ENCODE measurements around the gene MYH9. TPM values are rescaled to one million over a fixed set of nuclear protein-coding genes. Genes with fewer than 3 reads are reported as not detected.

The MYH9 gene
- total and polyA plus RNA-seq, 4 experiments from 2014 or later = 17.3 to 734 (median 597) TPM

GRCh38 chr22:36303874-36304273 is 83.9 kb downstream of the MYH9 start:
- CTCF ChIA-PET (ENCODE audit: partially characterized antibody) = interaction anchor here (1.4 to 11.4 kb wide), 2 partner anchors 23 to 166 kb away, joined by 4 to 204 read pairs; no protein-coding TSS in a partner anchor
- peaks cover 11% of the 10 kb centered on the region for H3K4me1 ChIP-seq (ENCODE audit: insufficient read depth, low read length)
- peaks cover 98% of the 10 kb centered on the region for H3K36me3 ChIP-seq (ENCODE audit: insufficient read depth, low read length)
- peak in 1 of 5 donors; percentile 15 for DNase-seq
- Mint-ChIP-seq H3K4me1 (peaks cover 3 to 14% (median 11%) of the 10 kb centered on the region in 4 donors), H3K27ac (peak overlapping the region in 5 of 7 donors; percentile 25 to 89 (median 41)), H3K36me3 (peaks cover 54 to 86% of the 10 kb centered on the region in 2 donors), H3K9me3 (peaks cover 0 to 2% (median 0%) of the 10 kb centered on the region in 8 donors), H3K4me3 (peak overlapping the region in 2 of 8 donors; percentile 15 to 27), H3K27me3 (no peaks in the 10 kb centered on the region)
- H3K27ac ChIP-seq (ENCODE audit: low read depth, low read length) = no peak overlapping the region
- no peak overlapping the region for H3K4me3 ChIP-seq (ENCODE audit: low read length in 2 of 2)
- no peaks in the 10 kb centered on the region for H3K27me3 ChIP-seq (ENCODE audit: insufficient read depth, low read length)
- H3K9me3 ChIP-seq (ENCODE audit: control insufficient read depth in 1 of 2, low read length in 2 of 2) = no peaks in the 10 kb centered on the region
- intact Hi-C loops (cut with micrococcal nuclease) = no loop called here
- POLR2A ChIA-PET (ENCODE audit: partially characterized antibody) = interaction anchor here (0.7 to 4.7 kb wide), 4 partner anchors 9 to 163 kb away, joined by 3 to 23 read pairs (median 4); no protein-coding TSS in a partner anchor

GRCh38 chr22:36303115-36303467 is 84.7 kb downstream of the MYH9 start:
- peaks cover 0 to 2% (median 0%) of the 10 kb centered on the region in 8 donors for H3K9me3 Mint-ChIP-seq
- POLR2A ChIA-PET (ENCODE audit: partially characterized antibody) = interaction anchor here (0.6 to 1.8 kb wide), 7 partner anchors 14 to 179 kb away, joined by 3 to 4 read pairs (median 3); no protein-coding TSS in a partner anchor

DNA sequence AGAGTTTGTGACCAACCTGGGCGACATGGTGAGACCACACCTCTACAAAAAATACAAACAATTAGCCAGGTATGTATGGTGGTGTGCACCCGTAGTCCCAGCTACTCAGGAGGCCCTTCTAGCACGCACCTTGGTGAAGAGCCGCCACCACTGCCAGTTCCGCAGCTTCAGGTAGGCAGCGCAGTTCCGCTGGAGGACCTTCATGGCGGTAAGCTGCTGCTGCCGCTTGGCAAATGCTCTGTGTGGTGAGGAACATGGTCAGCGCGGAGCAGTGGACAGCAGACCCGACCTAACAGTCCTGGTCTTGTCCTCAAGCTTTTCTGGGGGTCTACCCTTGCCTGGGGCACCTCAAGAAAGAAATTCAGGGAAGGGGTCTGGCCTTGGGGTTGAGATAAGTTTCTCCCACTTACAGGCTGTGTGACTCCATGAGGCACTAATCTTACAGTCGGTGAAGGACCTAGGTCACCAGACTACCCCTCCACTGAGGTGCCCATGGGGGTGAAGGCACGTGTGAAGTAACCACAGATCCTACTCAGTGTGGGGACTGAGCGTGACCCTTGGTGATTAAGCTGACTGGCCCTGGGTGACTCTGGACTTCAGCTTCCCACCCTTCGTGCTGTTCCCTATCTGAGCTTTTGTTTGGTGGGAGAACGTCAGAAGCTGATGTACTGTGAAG is 85.2 kb downstream of the MYH9 start:
- H3K27ac ChIP-seq (ENCODE audit: low read depth, low read length) = no peak overlapping the region
- intact Hi-C loops (cut with micrococcal nuclease) = no loop called here
- POLR2A ChIA-PET (ENCODE audit: partially characterized antibody) = interaction anchor here (0.6 to 3.5 kb wide), 17 partner anchors 13 to 180 kb away, joined by 3 to 22 read pairs (median 3); partner anchors contain the start of gene MYH9

More at GRCh38 chr22:36303115-36303467, 84.7 kb downstream of the MYH9 start:
- CTCF ChIA-PET (ENCODE audit: partially characterized antibody) = interaction anchor here (0.6 to 11.4 kb wide), 14 partner anchors 10 to 186 kb away, joined by 3 to 204 read pairs (median 16); no protein-coding TSS in a partner anchor
- no peak overlapping the region for H3K4me3 Mint-ChIP-seq
- Histone ChIP-seq H3K9me3 (ENCODE audit: control insufficient read depth in 1 of 2, low read length in 2 of 2) (no peaks in the 10 kb centered on the region), H3K4me1 (ENCODE audit: insufficient read depth, low read length) (peaks cover 11% of the 10 kb centered on the region), H3K27ac (ENCODE audit: low read depth, low read length) (no peak overlapping the region), H3K36me3 (ENCODE audit: insufficient read depth, low read length) (peaks cover 98% of the 10 kb centered on the region), H3K27me3 (ENCODE audit: insufficient read depth, low read length) (no peaks in the 10 kb centered on the region), H3K4me3 (ENCODE audit: low read length in 2 of 2) (no peak overlapping the region)
- intact Hi-C loops (cut with micrococcal nuclease) = no loop called here
- H3K27me3 Mint-ChIP-seq = no peaks in the 10 kb centered on the region
- peak in 1 of 5 donors; percentile 6 for DNase-seq
- peaks cover 50 to 85% of the 10 kb centered on the region in 2 donors for H3K36me3 Mint-ChIP-seq
- H3K27ac Mint-ChIP-seq = peak overlapping the region in 1 of 7 donors; percentile 41
- peaks cover 3 to 14% (median 10%) of the 10 kb centered on the region in 4 donors for H3K4me1 Mint-ChIP-seq

DNA sequence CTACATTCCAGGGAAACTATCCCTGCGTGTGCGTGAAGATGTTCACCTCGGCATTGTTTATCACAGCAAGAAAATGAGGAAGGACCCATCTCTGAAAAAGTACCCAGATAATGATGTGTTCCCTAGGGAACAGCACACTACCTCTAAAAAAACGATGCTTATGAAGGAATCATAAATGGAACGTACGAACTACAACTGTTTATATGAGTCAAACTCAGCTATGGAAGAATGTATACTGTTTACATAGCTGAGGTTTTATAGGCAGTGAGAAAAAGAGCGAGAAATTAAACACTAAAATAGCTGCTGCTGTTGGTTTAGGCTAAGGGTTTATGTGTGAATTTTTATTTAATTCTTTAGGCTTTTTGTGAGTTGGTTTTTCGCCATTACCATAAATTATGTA is 85.9 kb downstream of the MYH9 start:
- ChIA-PET POLR2A (ENCODE audit: partially characterized antibody) (interaction anchor here (0.6 to 3.5 kb wide), 18 partner anchors 8 to 179 kb away, joined by 3 to 22 read pairs (median 4); partner anchors contain the start of genes MYH9 and TXN2), CTCF (ENCODE audit: partially characterized antibody) (interaction anchor here (0.6 to 11.4 kb wide), 36 partner anchors 9 to 209 kb away, joined by 3 to 204 read pairs (median 8); partner anchors contain the start of genes APOL2 and TXN2)
- Histone ChIP-seq H3K27ac (ENCODE audit: low read depth, low read length) (no peak overlapping the region), H3K4me1 (ENCODE audit: insufficient read depth, low read length) (peaks cover 11% of the 10 kb centered on the region), H3K36me3 (ENCODE audit: insufficient read depth, low read length) (peaks cover 99% of the 10 kb centered on the region), H3K9me3 (ENCODE audit: control insufficient read depth in 1 of 2, low read length in 2 of 2) (no peaks in the 10 kb centered on the region), H3K4me3 (ENCODE audit: low read length in 2 of 2) (no peak overlapping the region), H3K27me3 (ENCODE audit: insufficient read depth, low read length) (no peaks in the 10 kb centered on the region)
- Mint-ChIP-seq H3K9me3 (peaks cover 0 to 2% (median 0%) of the 10 kb centered on the region in 8 donors), H3K4me1 (peaks cover 5 to 22% (median 13%) of the 10 kb centered on the region in 4 donors), H3K4me3 (peak overlapping the region in 1 of 8 donors; percentile 49), H3K27me3 (no peaks in the 10 kb centered on the region), H3K27ac (peak overlapping the region; percentile 39 to 89 (median 81)), H3K36me3 (peaks cover 57 to 87% of the 10 kb centered on the region in 2 donors)
- DNase-seq = no peak
- intact Hi-C loops (cut with micrococcal nuclease) = loop anchor here (1.0 to 2.0 kb wide), 5 partner anchors 33 to 168 kb away; no protein-coding TSS in a partner anchor

More for the DNA sequence above, 85.2 kb downstream of the MYH9 start:
- peaks cover 11% of the 10 kb centered on the region for H3K4me1 ChIP-seq (ENCODE audit: insufficient read depth, low read length)
- H3K36me3 Mint-ChIP-seq = peaks cover 55 to 87% of the 10 kb centered on the region in 2 donors
- CTCF ChIA-PET (ENCODE audit: partially characterized antibody) = interaction anchor here (0.6 to 11.4 kb wide), 27 partner anchors 10 to 208 kb away, joined by 3 to 204 read pairs (median 14); partner anchors contain the start of gene TXN2
- no peak overlapping the region for H3K4me3 Mint-ChIP-seq
- H3K9me3 Mint-ChIP-seq = peaks cover 0 to 2% (median 0%) of the 10 kb centered on the region in 8 donors
- H3K4me3 ChIP-seq (ENCODE audit: low read length in 2 of 2) = no peak overlapping the region
- H3K27me3 Mint-ChIP-seq = no peaks in the 10 kb centered on the region
- peaks cover 98% of the 10 kb centered on the region for H3K36me3 ChIP-seq (ENCODE audit: insufficient read depth, low read length)
- H3K4me1 Mint-ChIP-seq = peaks cover 3 to 15% (median 11%) of the 10 kb centered on the region in 4 donors
- no peaks in the 10 kb centered on the region for H3K9me3 ChIP-seq (ENCODE audit: control insufficient read depth in 1 of 2, low read length in 2 of 2)
- peak overlapping the region in 4 of 7 donors; percentile 12 to 86 (median 64) for H3K27ac Mint-ChIP-seq
- peak in 1 of 5 donors; percentile 13 for DNase-seq
- H3K27me3 ChIP-seq (ENCODE audit: insufficient read depth, low read length) = no peaks in the 10 kb centered on the region

- peaks cover 0 to 2% (median 0%) of the 10 kb centered on the region in 8 donors for H3K9me3 Mint-ChIP-seq
- intact Hi-C loops (cut with micrococcal nuclease) = loop anchor here (1.0 to 2.0 kb wide), 5 partner anchors 33 to 169 kb away; no protein-coding TSS in a partner anchor
- no peak overlapping the region for H3K4me3 ChIP-seq (ENCODE audit: low read length in 2 of 2)
- ChIA-PET POLR2A (ENCODE audit: partially characterized antibody) (interaction anchor here (0.6 to 9.8 kb wide), 23 partner anchors 8 to 205 kb away, joined by 3 to 59 read pairs (median 4); partner anchors contain the start of genes FOXRED2, MYH9 and TXN2), CTCF (ENCODE audit: partially characterized antibody) (interaction anchor here (0.6 to 11.4 kb wide), 49 partner anchors 9 to 209 kb away, joined by 3 to 204 read pairs (median 7); partner anchors contain the start of genes APOL2 and TXN2)
- H3K27ac ChIP-seq (ENCODE audit: low read depth, low read length) = peak overlapping the region; percentile 8
- H3K9me3 ChIP-seq (ENCODE audit: control insufficient read depth in 1 of 2, low read length in 2 of 2) = no peaks in the 10 kb centered on the region
- peaks cover 61 to 84% of the 10 kb centered on the region in 2 donors for H3K36me3 Mint-ChIP-seq
- DNase-seq = peak; percentile 80 to 83 (median 80)
- H3K27ac Mint-ChIP-seq = peak overlapping the region; percentile 57 to 89 (median 81)
- H3K4me1 Mint-ChIP-seq = peaks cover 5 to 24% (median 14%) of the 10 kb centered on the region in 4 donors
- no peaks in the 10 kb centered on the region for H3K27me3 ChIP-seq (ENCODE audit: insufficient read depth, low read length)
- H3K36me3 ChIP-seq (ENCODE audit: insufficient read depth, low read length) = peaks cover 99% of the 10 kb centered on the region
- H3K27me3 Mint-ChIP-seq = no peaks in the 10 kb centered on the region
- H3K4me1 ChIP-seq (ENCODE audit: insufficient read depth, low read length) = peaks cover 11% of the 10 kb centered on the region
- peak overlapping the region in 1 of 8 donors; percentile 49 for H3K4me3 Mint-ChIP-seq
Measured at GRCh38 chr22:36301384-36301828, 86.4 kb downstream of the MYH9 start.

DNA sequence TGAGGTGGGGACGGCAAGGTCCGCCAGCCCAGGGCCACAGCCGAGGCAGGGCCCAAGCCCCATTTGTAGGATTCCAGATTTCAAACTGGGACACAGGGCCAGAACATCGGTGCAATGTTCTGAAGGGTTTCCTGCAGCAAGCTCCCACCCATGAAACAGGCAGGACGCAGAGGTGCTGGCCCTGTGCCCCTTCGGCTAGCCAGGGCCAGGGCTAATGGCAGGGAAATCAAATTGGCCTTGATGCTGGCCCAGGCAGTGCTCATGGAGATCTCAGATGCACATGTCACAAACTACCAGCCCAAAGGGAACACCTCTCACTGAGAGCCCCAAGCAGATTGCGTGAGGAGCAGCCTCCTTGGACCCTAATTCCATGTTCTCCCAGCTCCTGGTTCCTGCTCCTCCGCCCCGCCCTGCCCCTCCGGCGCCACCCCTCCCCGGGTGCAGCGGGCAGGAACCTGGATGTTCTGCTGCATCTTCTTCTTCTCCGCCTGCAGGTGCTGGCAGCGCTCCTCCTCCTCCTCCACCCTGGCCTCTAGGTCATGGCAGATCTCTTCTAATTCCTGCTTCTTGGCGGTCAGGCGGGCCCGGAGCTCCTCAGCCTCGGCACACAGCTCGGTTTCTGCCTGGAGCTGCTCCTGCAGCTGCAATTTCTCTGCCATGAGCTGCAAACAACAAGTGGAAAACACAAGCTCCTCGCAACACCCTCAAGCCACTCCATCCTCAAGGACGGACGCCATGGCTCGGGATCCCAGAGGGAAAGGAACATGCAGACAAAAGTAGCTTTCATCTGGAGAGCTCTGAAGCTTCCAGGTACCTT is 87.2 kb downstream of the MYH9 start:
- peak in 1 of 5 donors; percentile 16 for DNase-seq
- intact Hi-C loops (cut with micrococcal nuclease) = loop anchor here (1.0 to 2.0 kb wide), 5 partner anchors 34 to 170 kb away; no protein-coding TSS in a partner anchor
- H3K4me1 Mint-ChIP-seq = peaks cover 7 to 28% (median 17%) of the 10 kb centered on the region in 4 donors
- Histone ChIP-seq H3K36me3 (ENCODE audit: insufficient read depth, low read length) (peaks cover 99% of the 10 kb centered on the region), H3K9me3 (ENCODE audit: control insufficient read depth in 1 of 2, low read length in 2 of 2) (no peaks in the 10 kb centered on the region), H3K4me1 (ENCODE audit: insufficient read depth, low read length) (peaks cover 11% of the 10 kb centered on the region), H3K27ac (ENCODE audit: low read depth, low read length) (peak overlapping the region; percentile 8), H3K4me3 (ENCODE audit: low read length in 2 of 2) (no peak overlapping the region), H3K27me3 (ENCODE audit: insufficient read depth, low read length) (no peaks in the 10 kb centered on the region)
- peak overlapping the region in 6 of 7 donors; percentile 25 to 89 (median 71) for H3K27ac Mint-ChIP-seq
- CTCF ChIA-PET (ENCODE audit: partially characterized antibody) = interaction anchor here (0.6 to 11.4 kb wide), 45 partner anchors 8 to 210 kb away, joined by 3 to 204 read pairs (median 8); partner anchors contain the start of genes APOL2 and TXN2
- no peak overlapping the region for H3K4me3 Mint-ChIP-seq
- POLR2A ChIA-PET (ENCODE audit: partially characterized antibody) = interaction anchor here (0.7 to 9.8 kb wide), 19 partner anchors 11 to 229 kb away, joined by 3 to 59 read pairs (median 4); partner anchors contain the start of genes EIF3D, FOXRED2 and TXN2
- H3K27me3 Mint-ChIP-seq = no peaks in the 10 kb centered on the region
- H3K36me3 Mint-ChIP-seq = peaks cover 63 to 85% of the 10 kb centered on the region in 2 donors
- H3K9me3 Mint-ChIP-seq = peaks cover 0 to 2% (median 0%) of the 10 kb centered on the region in 8 donors
